ENCODE results near the gene THOC7.

Gene THOC7

GRCh38 chr3:63849175-63849574, 14.4 kb downstream of the THOC7 start:
- Histone ChIP-seq H3K4me1 (no peaks in the 10 kb centered on the region), H3K4me2 (no peak overlapping the region), H4K20me1 (peaks cover 85% of the 10 kb centered on the region), H3K9ac (no peak overlapping the region), H3K27ac (no peak overlapping the region), H3K27me3 (no peaks in the 10 kb centered on the region), H3K9me3 (no peaks in the 10 kb centered on the region), H3K36me3 (peaks cover 62% of the 10 kb centered on the region), H3K4me3 (no peak overlapping the region)
- TF ChIP-seq Cebpa-rat (IDR thresholded peaks at IDR 0.05) = no peak

- no peak overlapping the region for H3K9ac ChIP-seq
- H3K4me3 ChIP-seq = no peak overlapping the region
- no peak overlapping the region for H3K27ac ChIP-seq
- TF ChIP-seq Cebpa-rat (IDR thresholded peaks at IDR 0.05) = no peak
- H4K20me1 ChIP-seq = peaks cover 76% of the 10 kb centered on the region
- peaks cover 6% of the 10 kb centered on the region for H3K9me3 ChIP-seq
- no peaks in the 10 kb centered on the region for H3K27me3 ChIP-seq
- peaks cover 63% of the 10 kb centered on the region for H3K36me3 ChIP-seq
- H3K4me1 ChIP-seq = no peaks in the 10 kb centered on the region
- H3K4me2 ChIP-seq = no peak overlapping the region
Measured at GRCh38 chr3:63847718-63848450, 15.7 kb downstream of the THOC7 start.

DNA sequence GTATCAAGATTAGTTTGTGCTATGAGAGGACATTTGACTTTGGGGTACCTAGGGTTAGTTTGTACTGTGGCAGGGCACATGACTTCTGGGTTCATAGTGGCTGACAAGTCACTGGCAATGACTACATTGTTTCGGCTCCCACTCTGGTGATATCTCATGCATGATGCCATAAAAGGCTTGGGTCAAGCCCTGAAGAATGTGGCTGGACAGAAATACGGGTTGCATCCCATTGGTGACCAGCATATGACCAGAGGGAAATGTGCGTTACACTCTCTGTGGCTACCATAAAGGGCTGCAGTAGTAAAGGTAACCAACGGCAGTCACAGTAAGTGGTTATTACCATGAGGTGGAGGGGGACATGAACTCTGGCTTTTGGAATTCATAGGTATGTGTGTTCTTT, 18.4 kb downstream of the THOC7 start:
- peaks cover 76% of the 10 kb centered on the region for H4K20me1 ChIP-seq
- H3K4me1 ChIP-seq = no peaks in the 10 kb centered on the region
- H3K27ac ChIP-seq = no peak overlapping the region
- H3K27me3 ChIP-seq = no peaks in the 10 kb centered on the region
- H3K36me3 ChIP-seq = peaks cover 53% of the 10 kb centered on the region
- H3K4me3 ChIP-seq = no peak overlapping the region
- no peak for TF ChIP-seq Cebpa-rat (IDR thresholded peaks at IDR 0.05)
- no peak overlapping the region for H3K9ac ChIP-seq
- H3K4me2 ChIP-seq = no peak overlapping the region
- H3K9me3 ChIP-seq = peaks cover 14% of the 10 kb centered on the region

DNA sequence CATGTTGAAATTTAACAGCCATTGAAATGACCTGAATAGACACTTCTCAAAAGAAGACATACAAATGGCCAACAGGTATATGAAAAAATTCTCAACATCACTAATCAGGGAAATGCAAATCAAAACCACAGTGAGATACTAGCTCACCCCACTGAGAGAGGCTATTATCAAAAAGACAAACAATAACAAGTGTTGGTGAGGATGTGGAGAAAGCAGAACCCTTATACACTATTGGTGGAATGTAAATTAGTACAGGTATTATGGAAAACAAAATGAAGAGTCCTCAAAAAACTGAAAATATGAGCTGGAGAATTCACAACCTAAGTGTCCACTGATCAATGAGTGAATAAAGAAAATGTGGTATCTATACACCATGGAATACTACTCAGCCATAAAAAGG, 21.5 kb downstream of the THOC7 start:
- no peak for TF ChIP-seq Cebpa-rat (IDR thresholded peaks at IDR 0.05)
- no peak overlapping the region for H3K4me2 ChIP-seq
- H3K4me3 ChIP-seq = no peak overlapping the region

GRCh38 chr3:63841704-63842103, 21.9 kb downstream of the THOC7 start:
- Histone ChIP-seq H3K4me2 (no peak overlapping the region), H3K4me3 (no peak overlapping the region), H3K27ac (no peak overlapping the region), H4K20me1 (peaks cover 67% of the 10 kb centered on the region), H3K9ac (no peak overlapping the region), H3K4me1 (no peaks in the 10 kb centered on the region), H3K36me3 (peaks cover 49% of the 10 kb centered on the region), H3K27me3 (no peaks in the 10 kb centered on the region), H3K9me3 (peaks cover 14% of the 10 kb centered on the region)
- no peak for TF ChIP-seq Cebpa-rat (IDR thresholded peaks at IDR 0.05)

More for the DNA sequence above, 21.5 kb downstream of the THOC7 start:
- Histone ChIP-seq H3K27ac (no peak overlapping the region), H3K4me1 (no peaks in the 10 kb centered on the region), H3K9ac (no peak overlapping the region), H3K9me3 (peaks cover 14% of the 10 kb centered on the region), H3K36me3 (peaks cover 49% of the 10 kb centered on the region), H3K27me3 (no peaks in the 10 kb centered on the region), H4K20me1 (peaks cover 71% of the 10 kb centered on the region)

DNA sequence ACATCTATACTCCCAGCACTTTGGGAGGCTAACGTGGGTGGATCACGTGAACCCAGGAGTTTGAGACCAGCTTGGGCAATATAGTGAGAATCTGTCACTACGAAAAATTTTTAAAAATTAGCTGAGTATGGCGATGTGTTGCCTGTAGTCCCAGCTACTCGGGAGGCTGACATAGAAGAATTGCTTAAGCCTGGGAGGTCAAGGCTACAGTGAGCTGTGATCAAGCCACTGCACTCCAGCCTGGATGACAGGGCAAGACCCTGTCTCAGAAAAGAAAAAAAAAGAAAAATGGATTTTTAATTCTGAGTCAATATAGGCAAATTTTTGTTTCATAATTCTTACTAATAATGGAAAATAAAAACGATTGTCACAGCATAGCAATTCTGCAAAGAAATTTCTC, 31.2 kb downstream of the THOC7 start:
- H3K27me3 ChIP-seq = no peaks in the 10 kb centered on the region
- no peak overlapping the region for H3K4me2 ChIP-seq
- no peak overlapping the region for H3K27ac ChIP-seq
- TF ChIP-seq Cebpa-rat (IDR thresholded peaks at IDR 0.05) = no peak
- H3K9me3 ChIP-seq = no peaks in the 10 kb centered on the region
- no peak overlapping the region for H3K4me3 ChIP-seq
- peaks cover 86% of the 10 kb centered on the region for H3K36me3 ChIP-seq
- no peaks in the 10 kb centered on the region for H3K4me1 ChIP-seq
- no peaks in the 10 kb centered on the region for H4K20me1 ChIP-seq
- no peak overlapping the region for H3K9ac ChIP-seq

DNA sequence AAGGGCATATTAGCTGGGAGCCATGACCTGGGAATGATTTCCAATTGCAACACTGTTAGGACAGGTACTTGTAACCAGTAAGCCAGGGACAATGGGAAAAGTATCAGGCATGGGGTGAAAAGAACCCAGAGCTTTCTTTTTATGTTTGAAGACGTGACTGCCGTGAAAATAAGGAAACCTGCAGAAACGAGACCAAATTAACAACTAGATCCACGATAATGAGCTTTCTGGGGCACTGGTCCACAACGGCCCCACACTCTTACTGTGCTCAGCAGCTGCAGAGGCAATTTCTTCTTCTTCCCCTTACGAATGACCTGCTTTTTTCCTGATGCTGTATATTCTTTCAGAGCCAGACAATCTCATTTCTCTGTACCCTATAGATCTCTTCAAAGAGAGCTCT, 33.1 kb downstream of the THOC7 start:
- no peak for TF ChIP-seq Cebpa-rat (IDR thresholded peaks at IDR 0.05)
- no peaks in the 10 kb centered on the region for H3K27me3 ChIP-seq

DNA sequence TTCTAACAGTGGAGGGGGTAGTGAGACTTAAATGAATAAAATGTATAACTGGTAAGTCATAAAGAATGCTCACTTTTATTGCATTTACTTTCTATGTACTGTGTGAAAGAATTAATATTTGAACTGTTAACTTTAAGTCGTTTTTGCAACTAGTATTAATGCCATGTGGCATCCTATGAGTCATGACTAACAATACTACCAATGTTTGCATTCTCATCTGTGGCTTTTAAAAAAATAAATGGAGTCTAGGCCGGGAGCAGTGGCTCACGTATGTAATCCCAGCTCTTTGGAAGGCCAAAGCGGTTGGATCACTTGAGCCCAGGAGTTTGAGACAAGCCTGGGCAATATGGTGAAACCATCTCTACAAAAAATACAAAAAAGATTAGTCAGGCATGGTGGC, 39.3 kb downstream of the THOC7 start:
- no peak overlapping the region for H3K9ac ChIP-seq
- H3K4me2 ChIP-seq = no peak overlapping the region
- no peaks in the 10 kb centered on the region for H3K9me3 ChIP-seq
- no peak for TF ChIP-seq Cebpa-rat (IDR thresholded peaks at IDR 0.05)
- no peak overlapping the region for H3K27ac ChIP-seq
- no peaks in the 10 kb centered on the region for H4K20me1 ChIP-seq
- H3K4me3 ChIP-seq = no peak overlapping the region
- no peaks in the 10 kb centered on the region for H3K27me3 ChIP-seq
- H3K4me1 ChIP-seq = no peaks in the 10 kb centered on the region
- peaks cover 35% of the 10 kb centered on the region for H3K36me3 ChIP-seq

More for the DNA sequence above, 33.1 kb downstream of the THOC7 start:
- H3K36me3 ChIP-seq = peaks cover 89% of the 10 kb centered on the region
- no peaks in the 10 kb centered on the region for H3K4me1 ChIP-seq
- no peak overlapping the region for H3K27ac ChIP-seq
- H3K4me3 ChIP-seq = no peak overlapping the region
- no peaks in the 10 kb centered on the region for H3K9me3 ChIP-seq
- H3K9ac ChIP-seq = no peak overlapping the region
- H4K20me1 ChIP-seq = no peaks in the 10 kb centered on the region
- H3K4me2 ChIP-seq = no peak overlapping the region

- no peak for TF ChIP-seq Cebpa-rat (IDR thresholded peaks at IDR 0.05)
- no peaks in the 10 kb centered on the region for H3K4me1 ChIP-seq
- H3K27ac ChIP-seq = no peak within 1 kb of the TSS
- H3K27me3 ChIP-seq = no peaks in the 10 kb centered on the region
- H3K36me3 ChIP-seq = 0 out of 2 replicates have a peak, but pooled peaks cover 5% of the 10 kb centered on the region
- H3K4me2 ChIP-seq = no peak within 1 kb of the TSS
- no peak within 1 kb of the TSS for H3K9ac ChIP-seq
- no peaks in the 10 kb centered on the region for H3K9me3 ChIP-seq
- no peak within 1 kb of the TSS for H3K4me3 ChIP-seq
- no peaks in the 10 kb centered on the region for H4K20me1 ChIP-seq
Measured at GRCh38 chr3:63819151-63819398, 44.5 kb downstream of the THOC7 start, which contains the start of gene C3orf49. C3orf49 (plus strand) TSS chr3:63819299; CDS start chr3:63819472, 173 bp downstream.

DNA sequence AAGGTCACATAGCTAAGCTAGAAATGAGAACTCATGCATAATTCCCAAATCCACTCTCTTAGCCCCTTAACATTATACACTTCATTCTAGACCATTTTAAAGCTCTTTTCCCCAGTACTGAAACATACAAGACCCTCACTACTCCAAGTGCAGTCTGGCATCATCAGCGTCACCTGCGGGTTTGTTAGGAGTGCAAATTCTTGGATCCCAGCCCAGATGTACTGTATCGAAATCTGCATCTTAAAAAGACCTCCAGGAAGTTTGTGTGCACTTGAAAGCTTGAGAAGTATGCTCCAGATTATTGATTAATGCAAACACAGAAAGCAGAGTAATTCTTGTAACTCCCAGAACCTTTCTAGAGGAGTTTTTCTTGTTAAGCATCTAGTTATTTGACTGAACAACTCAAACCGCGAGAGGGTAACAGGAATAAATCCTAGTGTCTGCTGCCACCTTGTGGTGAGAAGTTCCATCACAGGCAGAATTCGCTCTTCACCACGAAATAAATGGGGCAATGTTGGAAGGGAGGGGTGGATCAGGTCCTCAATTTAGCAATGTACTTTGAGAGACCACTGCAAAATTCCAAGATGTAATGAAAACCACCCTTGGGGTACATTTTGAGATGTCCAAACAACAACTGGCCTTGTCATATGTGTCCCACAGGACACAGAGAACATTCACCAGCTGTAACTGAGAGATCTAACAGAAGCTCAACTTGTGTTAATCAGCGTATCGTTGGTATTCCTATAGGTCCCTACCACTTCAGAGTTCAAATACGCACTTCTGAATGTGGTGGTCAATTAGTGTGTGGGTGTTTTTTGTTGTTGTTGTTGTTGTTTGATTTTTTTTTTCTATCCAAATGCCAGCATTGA, 45.1 kb downstream of the THOC7 start:
- Histone ChIP-seq H3K36me3 (0 out of 2 replicates have a peak, but pooled peaks cover under 1% of the 10 kb centered on the region), H3K4me1 (no peaks in the 10 kb centered on the region), H4K20me1 (no peaks in the 10 kb centered on the region), H3K9me3 (no peaks in the 10 kb centered on the region), H3K27ac (no peak overlapping the region), H3K27me3 (no peaks in the 10 kb centered on the region), H3K4me3 (no peak overlapping the region), H3K4me2 (no peak overlapping the region), H3K9ac (no peak overlapping the region)
- TF ChIP-seq Cebpa-rat (IDR thresholded peaks at IDR 0.05) = no peak

All from BLaER1 (cell line).